ENCODE measurements around the gene SCO1. TPM values are rescaled to one million over a fixed set of nuclear protein-coding genes. Genes with fewer than 3 reads are reported as not detected.

SCO1 gene
- total RNA-seq, 1 donor from 2014 or later, result 36.0 TPM

- DNase-seq (ENCODE audit: low read depth) (no peak), FAIRE-seq (no peak)
- Mint-ChIP-seq H3K27ac (ENCODE audit: unreplicated experiment) (no peak overlapping the region), H3K4me1 (ENCODE audit: low read depth, unreplicated experiment) (no peaks in the 10 kb centered on the region), H3K27me3 (ENCODE audit: low read depth, unreplicated experiment) (peaks cover 8% of the 10 kb centered on the region), H3K4me3 (ENCODE audit: unreplicated experiment) (no peak overlapping the region), H3K36me3 (ENCODE audit: low read depth, unreplicated experiment) (peaks cover 14% of the 10 kb centered on the region), H3K9me3 (ENCODE audit: unreplicated experiment) (peaks cover 4% of the 10 kb centered on the region)
- H3K27ac ChIP-seq (ENCODE audit: low read depth, low read length), result no peak overlapping the region
- no peaks in the 10 kb centered on the region for H4K20me1 ChIP-seq (ENCODE audit: insufficient read depth, low read length)
- H3K27me3 ChIP-seq (ENCODE audit: insufficient read depth, low read length), result no peaks in the 10 kb centered on the region
- no peak for TF ChIP-seq EZH2 (IDR thresholded peaks at IDR 0.05; ENCODE audit: insufficient read depth, low read length)
- no peak for TF ChIP-seq CTCF (IDR thresholded peaks at IDR 0.05; ENCODE audit: insufficient read depth, low read depth, low read length)
- H3K4me3 ChIP-seq (ENCODE audit: insufficient read depth, low read depth, low read length), result no peak overlapping the region
- no peak overlapping the region for H3K4me2 ChIP-seq (ENCODE audit: low read length)
- H3K36me3 ChIP-seq (ENCODE audit: insufficient read depth, low read length), result no peaks in the 10 kb centered on the region
- H3K4me1 ChIP-seq (ENCODE audit: insufficient read depth, low read length), result no peaks in the 10 kb centered on the region
- H3K79me2 ChIP-seq (ENCODE audit: insufficient read depth, low read length), result no peaks in the 10 kb centered on the region
- H2AFZ ChIP-seq (ENCODE audit: low read depth, low read length), result no peak overlapping the region
- no peaks in the 10 kb centered on the region for H3K9me3 ChIP-seq (ENCODE audit: insufficient read depth, low read depth, low read length)
- no peak overlapping the region for H3K9ac ChIP-seq (ENCODE audit: low read length)
Measured at GRCh38 chr17:10629706-10630105, 67.6 kb downstream of the SCO1 start.

DNA sequence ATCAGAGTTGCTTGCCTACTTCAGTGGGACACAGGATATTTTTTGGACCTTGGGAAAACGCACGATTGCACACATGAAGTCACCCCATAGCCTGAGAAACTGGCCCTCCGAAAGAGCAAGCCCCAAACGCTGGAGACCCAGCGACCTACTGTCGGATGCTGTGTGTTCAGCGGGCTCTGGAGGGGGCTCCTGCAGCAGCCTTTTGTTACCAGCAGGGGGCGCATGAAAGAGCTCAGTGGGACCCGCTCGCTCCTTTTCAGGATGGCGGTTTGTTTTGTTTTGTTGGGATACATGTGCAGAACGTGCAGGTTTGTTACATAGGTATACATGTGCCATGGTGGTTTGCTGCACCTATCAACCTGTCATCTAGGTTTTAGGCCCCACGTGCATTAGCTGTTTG lies 68.6 kb downstream of the SCO1 start:
- no peaks in the 10 kb centered on the region for H3K27me3 ChIP-seq (ENCODE audit: insufficient read depth, low read length)
- H3K79me2 ChIP-seq (ENCODE audit: insufficient read depth, low read length), result no peaks in the 10 kb centered on the region
- H4K20me1 ChIP-seq (ENCODE audit: insufficient read depth, low read length), result no peaks in the 10 kb centered on the region
- no peak overlapping the region for H3K9ac ChIP-seq (ENCODE audit: low read length)
- H3K36me3 ChIP-seq (ENCODE audit: insufficient read depth, low read length), result no peaks in the 10 kb centered on the region
- no peak for TF ChIP-seq EZH2 (IDR thresholded peaks at IDR 0.05; ENCODE audit: insufficient read depth, low read length)
- no peak for TF ChIP-seq CTCF (IDR thresholded peaks at IDR 0.05; ENCODE audit: insufficient read depth, low read depth, low read length)
- FAIRE-seq (no peak), DNase-seq (ENCODE audit: low read depth) (no peak)
- peaks cover 8% of the 10 kb centered on the region for H3K27me3 Mint-ChIP-seq (ENCODE audit: low read depth, unreplicated experiment)
- no peak overlapping the region for H3K4me2 ChIP-seq (ENCODE audit: low read length)
- H3K4me3 ChIP-seq (ENCODE audit: insufficient read depth, low read depth, low read length), result no peak overlapping the region
- peaks cover 4% of the 10 kb centered on the region for H3K9me3 Mint-ChIP-seq (ENCODE audit: unreplicated experiment)
- H3K4me1 ChIP-seq (ENCODE audit: insufficient read depth, low read length), result no peaks in the 10 kb centered on the region
- no peak overlapping the region for H3K27ac Mint-ChIP-seq (ENCODE audit: unreplicated experiment)
- no peaks in the 10 kb centered on the region for H3K9me3 ChIP-seq (ENCODE audit: insufficient read depth, low read depth, low read length)
- H2AFZ ChIP-seq (ENCODE audit: low read depth, low read length), result no peak overlapping the region
- no peak overlapping the region for H3K4me3 Mint-ChIP-seq (ENCODE audit: unreplicated experiment)
- H3K36me3 Mint-ChIP-seq (ENCODE audit: low read depth, unreplicated experiment), result peaks cover 10% of the 10 kb centered on the region
- H3K27ac ChIP-seq (ENCODE audit: low read depth, low read length), result no peak overlapping the region
- no peaks in the 10 kb centered on the region for H3K4me1 Mint-ChIP-seq (ENCODE audit: low read depth, unreplicated experiment)

DNA sequence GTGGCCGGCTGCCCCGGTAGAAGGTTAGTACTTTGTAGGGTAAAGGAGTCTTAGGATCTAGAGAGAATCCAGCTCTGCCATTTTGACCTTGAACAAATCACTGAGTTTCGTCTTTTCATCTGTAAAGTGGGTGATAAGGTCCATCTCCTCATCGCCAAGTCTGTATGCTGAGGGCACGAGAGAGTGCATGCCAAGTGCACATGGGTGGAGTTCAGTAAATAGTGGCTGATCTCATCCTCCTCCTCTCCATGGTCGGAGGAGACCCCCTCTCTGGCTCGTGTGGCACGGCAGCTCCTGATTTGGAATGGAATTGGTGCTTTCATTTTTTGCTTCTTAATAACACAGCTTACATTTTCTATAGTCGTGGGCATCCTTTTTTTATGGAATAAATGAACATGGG lies 70.9 kb downstream of the SCO1 start:
- DNase-seq (ENCODE audit: low read depth) (no peak), FAIRE-seq (no peak)
- Histone ChIP-seq H3K4me2 (ENCODE audit: low read length) (no peak overlapping the region), H4K20me1 (ENCODE audit: insufficient read depth, low read length) (no peaks in the 10 kb centered on the region), H3K4me1 (ENCODE audit: insufficient read depth, low read length) (no peaks in the 10 kb centered on the region), H3K79me2 (ENCODE audit: insufficient read depth, low read length) (no peaks in the 10 kb centered on the region), H2AFZ (ENCODE audit: low read depth, low read length) (no peak overlapping the region), H3K27ac (ENCODE audit: low read depth, low read length) (no peak overlapping the region), H3K27me3 (ENCODE audit: insufficient read depth, low read length) (no peaks in the 10 kb centered on the region), H3K9ac (ENCODE audit: low read length) (no peak overlapping the region), H3K9me3 (ENCODE audit: insufficient read depth, low read depth, low read length) (no peaks in the 10 kb centered on the region), H3K36me3 (ENCODE audit: insufficient read depth, low read length) (no peaks in the 10 kb centered on the region), H3K4me3 (ENCODE audit: insufficient read depth, low read depth, low read length) (no peak overlapping the region)
- Mint-ChIP-seq H3K27me3 (ENCODE audit: low read depth, unreplicated experiment) (peaks cover 6% of the 10 kb centered on the region), H3K36me3 (ENCODE audit: low read depth, unreplicated experiment) (peaks cover 8% of the 10 kb centered on the region), H3K9me3 (ENCODE audit: unreplicated experiment) (no peaks in the 10 kb centered on the region), H3K27ac (ENCODE audit: unreplicated experiment) (no peak overlapping the region), H3K4me3 (ENCODE audit: unreplicated experiment) (no peak overlapping the region), H3K4me1 (ENCODE audit: low read depth, unreplicated experiment) (no peaks in the 10 kb centered on the region)
- TF ChIP-seq EZH2 (IDR thresholded peaks at IDR 0.05; ENCODE audit: insufficient read depth, low read length) (no peak), CTCF (IDR thresholded peaks at IDR 0.05; ENCODE audit: insufficient read depth, low read depth, low read length) (no peak)

Data from astrocyte (in vitro differentiated cells and primary cell).